Thymus (tissue), 11 donors: ENCODE results near the gene ZNF747. TPM values are rescaled to one million over a fixed set of nuclear protein-coding genes. Genes with fewer than 3 reads are reported as not detected.
A peak's percentile ranks its signal among the peaks of the same experiment; 100 is the strongest.
"Not testable (repeated sequence)": the region's sequence is repeated elsewhere in the genome, so short reads cannot be mapped to it uniquely, and the experiment has no call there.

ENCODE experiments used
- DNase-seq, 9 donors: peaks; one replicate each; pipeline ENCODE4 v3.0.0-alpha.2; 2013; ENCODE audit warnings: low spot score in 9 of 9, low read depth in 6 of 9, missing footprints in 1 of 9
- H3K27ac ChIP-seq, 2 donors: one replicate each; pipeline ENCODE4 v1.5.1; 2013; ENCODE audit warnings: control low read depth in 1 of 2, low read depth in 1 of 2, low read length in 1 of 2, mild to moderate bottlenecking in 1 of 2, moderate library complexity in 1 of 2
- H3K27me3 ChIP-seq, 2 donors: one replicate each; pipeline ENCODE4 v1.5.1; 2013; ENCODE audit warnings: low read length in 1 of 2; ENCODE audit not compliant: control insufficient read depth in 2 of 2, insufficient read depth in 1 of 2
- H3K36me3 ChIP-seq, 2 donors: one replicate each; pipeline ENCODE4 v1.5.1; 2013; ENCODE audit warnings: low read length in 1 of 2, mild to moderate bottlenecking in 1 of 2, moderate library complexity in 1 of 2; ENCODE audit not compliant: control insufficient read depth in 2 of 2, insufficient read depth in 2 of 2
- H3K4me1 ChIP-seq, 2 donors: one replicate each; pipeline ENCODE4 v1.5.1; 2013; ENCODE audit warnings: low read length in 2 of 2; ENCODE audit not compliant: control insufficient read depth in 2 of 2, insufficient read depth in 2 of 2
- H3K4me3 ChIP-seq, 2 donors: one replicate each; pipeline ENCODE4 v1.5.1; 2013; ENCODE audit warnings: low read length in 2 of 2, control low read depth in 1 of 2, mild to moderate bottlenecking in 1 of 2
- H3K9me3 ChIP-seq, 2 donors: one replicate each; pipeline ENCODE4 v1.5.1; 2013; ENCODE audit warnings: low read length in 1 of 2, mild to moderate bottlenecking in 1 of 2; ENCODE audit not compliant: control insufficient read depth in 2 of 2, insufficient read depth in 1 of 2
- WGBS: extraction: QIAGEN DNeasy Blood & Tissue Kit; methylation state at CpG from one replicate; pipeline ENCODE4 v1.1.7; 2013; 5-methylcytosine and 5-hydroxymethylcytosine counted together
- polyA plus RNA-seq: library from polyadenylated mRNA; stranded (reverse); fragments of 200-250 nt; gene quantifications from one replicate; pipeline ENCODE4 v1.2.3, GENCODE V29; 2013
- total RNA-seq: library from RNA; stranded (reverse); fragments of 120-200 nt; gene quantifications from one replicate; pipeline ENCODE4 v1.2.4, GENCODE V29; 2013
- donor health status: healthy.

ZNF747 gene
- total and polyA plus RNA-seq, 2 donors = 7.3 to 9.8 TPM

DNA sequence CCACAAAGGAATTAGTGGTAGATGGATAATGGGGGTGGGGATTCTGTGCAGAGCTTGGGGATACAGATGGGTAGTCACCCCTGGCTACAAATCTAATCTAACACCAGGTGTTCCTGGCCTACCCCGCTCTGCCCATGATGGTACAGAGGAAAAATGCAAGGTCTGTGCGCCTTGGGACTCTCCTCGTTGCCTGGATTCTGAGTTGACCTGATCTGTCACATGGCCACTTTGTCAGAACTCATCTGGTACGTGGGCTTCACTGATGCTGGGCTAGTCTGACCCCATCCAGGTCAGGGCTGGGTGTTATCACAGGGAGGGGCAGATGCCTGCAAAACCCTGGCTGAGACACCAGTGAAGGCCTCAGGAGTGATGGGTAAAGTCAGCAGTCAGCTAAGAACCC, 18.3 kb upstream of the ZNF747 start:
- no peak overlapping the region for H3K27ac ChIP-seq

DNA sequence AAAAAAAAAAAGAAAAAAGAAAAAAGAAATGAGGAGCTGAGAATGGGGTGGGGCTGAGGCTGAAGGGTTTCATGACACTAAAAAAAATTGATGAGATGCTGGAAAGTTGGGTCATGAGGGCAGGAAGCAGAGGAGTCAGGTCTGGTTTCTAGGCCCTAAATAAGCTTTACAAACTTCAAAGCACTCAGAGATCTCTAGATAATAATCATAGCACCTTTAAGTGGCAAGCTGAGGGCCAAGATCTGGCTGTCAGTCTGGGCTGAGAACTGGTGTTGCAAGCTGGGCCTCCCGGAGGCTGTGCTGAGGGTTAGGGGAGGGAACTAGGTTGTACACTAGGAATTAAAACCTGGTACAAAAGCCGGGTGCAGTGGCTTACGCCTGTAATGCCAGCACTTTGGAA, 17.1 kb upstream of the ZNF747 start:
- Histone ChIP-seq H3K4me3 (no peak overlapping the region), H3K36me3 (peaks cover 32 to 41% of the 10 kb centered on the region in 2 donors), H3K27me3 (no peaks in the 10 kb centered on the region), H3K9me3 (peaks cover 0 to 4% of the 10 kb centered on the region in 2 donors), H3K4me1 (peaks cover 4 to 34% of the 10 kb centered on the region in 2 donors), H3K27ac (peak overlapping the region in 1 of 2 donors; percentile 62)
- 66% methylated on average over 3 of the region's 3 CpGs for WGBS
- DNase-seq = peak in 4 of 9 donors; percentile 30 to 71 (median 46)

More for the DNA sequence above, 18.3 kb upstream of the ZNF747 start:
- Histone ChIP-seq H3K36me3 (peaks cover 32 to 41% of the 10 kb centered on the region in 2 donors), H3K4me3 (no peak overlapping the region), H3K4me1 (peaks cover 8 to 43% of the 10 kb centered on the region in 2 donors), H3K9me3 (peaks cover 0 to 4% of the 10 kb centered on the region in 2 donors), H3K27me3 (no peaks in the 10 kb centered on the region)
- 98% methylated on average over 4 of the region's 4 CpGs for WGBS
- DNase-seq = no peak

DNA sequence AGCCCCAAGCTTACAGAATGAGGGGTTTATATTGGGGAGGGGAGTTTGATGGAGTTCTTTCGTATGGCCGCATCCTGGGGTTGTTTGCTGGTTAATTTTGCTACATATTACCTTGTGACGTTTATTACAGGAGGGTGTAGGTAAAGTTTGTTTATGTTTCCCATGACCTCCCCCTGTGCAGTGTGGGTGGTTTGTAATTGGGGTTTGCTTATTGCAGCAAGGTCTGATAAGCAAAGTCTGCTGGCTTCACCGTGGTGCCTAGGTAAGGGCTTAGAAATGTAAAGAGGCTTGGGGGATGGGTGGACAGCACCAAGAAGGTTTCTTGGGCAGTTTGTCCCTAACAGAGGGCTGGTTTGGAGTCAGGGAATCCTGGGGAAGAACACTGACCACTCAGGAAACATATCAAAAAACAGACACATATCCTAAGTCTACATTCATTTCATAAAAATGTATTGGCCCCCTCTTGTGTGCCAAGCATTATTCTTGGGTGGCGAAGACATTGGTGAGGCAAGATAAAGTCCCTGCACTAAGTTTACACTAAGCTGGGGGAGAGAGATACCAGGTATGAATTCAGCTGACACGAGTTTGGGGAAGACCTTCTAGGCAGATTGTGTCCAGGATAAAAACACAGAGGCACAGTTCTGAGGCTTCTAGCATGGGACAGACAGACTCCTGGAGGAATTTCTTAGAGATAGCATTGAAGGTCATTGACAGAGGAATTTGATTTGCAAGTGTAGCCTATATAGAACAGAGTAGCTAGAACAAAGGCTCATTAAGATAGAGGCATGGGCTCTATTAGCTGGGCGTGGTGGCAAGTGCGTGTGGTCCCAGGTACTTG, 14.0 kb upstream of the ZNF747 start:
- Histone ChIP-seq H3K27me3 (no peaks in the 10 kb centered on the region), H3K4me1 (peaks cover 4 to 25% of the 10 kb centered on the region in 2 donors), H3K9me3 (peaks cover 0 to 4% of the 10 kb centered on the region in 2 donors), H3K36me3 (peaks cover 10 to 12% of the 10 kb centered on the region in 2 donors), H3K4me3 (no peak overlapping the region), H3K27ac (no peak overlapping the region)
- WGBS = 95% methylated on average over 8 of the region's 8 CpGs
- no peak for DNase-seq

DNA sequence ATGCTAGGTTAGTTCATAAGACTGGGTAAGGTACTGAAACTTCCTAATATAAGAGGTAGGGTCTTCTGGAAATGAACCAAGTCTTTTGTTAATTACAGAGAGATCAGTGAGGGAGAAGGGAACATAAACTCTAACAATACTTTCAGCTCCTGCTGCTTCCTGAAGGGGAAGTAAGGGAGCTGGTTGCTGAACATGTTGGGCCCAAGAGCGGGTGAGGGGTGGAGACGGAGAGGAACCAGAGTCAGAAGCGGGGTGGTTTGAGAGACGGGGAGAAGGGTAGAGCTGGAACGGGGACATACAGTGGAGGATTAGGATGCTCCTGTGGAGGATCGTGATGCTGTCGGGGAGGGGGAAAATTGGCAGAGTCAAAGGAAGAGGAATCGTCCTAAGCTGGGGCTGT, 11.5 kb upstream of the ZNF747 start:
- Histone ChIP-seq H3K27ac (no peak overlapping the region), H3K27me3 (no peaks in the 10 kb centered on the region), H3K4me1 (peaks cover 0 to 2% of the 10 kb centered on the region in 2 donors), H3K9me3 (no peaks in the 10 kb centered on the region), H3K4me3 (no peak overlapping the region), H3K36me3 (no peaks in the 10 kb centered on the region)
- no peak for DNase-seq
- 80% methylated on average over 8 of the region's 8 CpGs for WGBS

DNA sequence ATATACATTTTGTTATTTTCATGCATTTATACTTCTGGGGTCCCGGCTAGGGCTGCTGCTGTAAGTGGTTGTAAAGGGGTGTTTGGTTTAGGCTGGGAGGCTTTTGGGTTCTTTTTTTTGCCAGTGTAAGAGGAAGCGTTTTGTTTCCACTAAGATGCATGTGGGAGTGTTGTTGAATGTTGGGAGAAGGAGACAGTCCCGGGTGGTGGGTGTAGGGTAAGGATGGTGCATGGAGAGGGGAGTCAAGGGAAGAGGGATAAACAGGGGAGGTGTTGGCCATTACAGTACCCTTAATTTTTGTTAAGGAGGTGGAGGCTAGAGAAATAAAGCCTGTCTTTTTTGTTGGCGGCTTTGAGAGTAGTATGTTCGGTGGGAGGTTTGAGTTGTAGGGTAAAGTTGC, 8.4 kb upstream of the ZNF747 start:
- WGBS = 97% methylated on average over 5 of the region's 5 CpGs
- no peaks in the 10 kb centered on the region for H3K4me1 ChIP-seq

DNA sequence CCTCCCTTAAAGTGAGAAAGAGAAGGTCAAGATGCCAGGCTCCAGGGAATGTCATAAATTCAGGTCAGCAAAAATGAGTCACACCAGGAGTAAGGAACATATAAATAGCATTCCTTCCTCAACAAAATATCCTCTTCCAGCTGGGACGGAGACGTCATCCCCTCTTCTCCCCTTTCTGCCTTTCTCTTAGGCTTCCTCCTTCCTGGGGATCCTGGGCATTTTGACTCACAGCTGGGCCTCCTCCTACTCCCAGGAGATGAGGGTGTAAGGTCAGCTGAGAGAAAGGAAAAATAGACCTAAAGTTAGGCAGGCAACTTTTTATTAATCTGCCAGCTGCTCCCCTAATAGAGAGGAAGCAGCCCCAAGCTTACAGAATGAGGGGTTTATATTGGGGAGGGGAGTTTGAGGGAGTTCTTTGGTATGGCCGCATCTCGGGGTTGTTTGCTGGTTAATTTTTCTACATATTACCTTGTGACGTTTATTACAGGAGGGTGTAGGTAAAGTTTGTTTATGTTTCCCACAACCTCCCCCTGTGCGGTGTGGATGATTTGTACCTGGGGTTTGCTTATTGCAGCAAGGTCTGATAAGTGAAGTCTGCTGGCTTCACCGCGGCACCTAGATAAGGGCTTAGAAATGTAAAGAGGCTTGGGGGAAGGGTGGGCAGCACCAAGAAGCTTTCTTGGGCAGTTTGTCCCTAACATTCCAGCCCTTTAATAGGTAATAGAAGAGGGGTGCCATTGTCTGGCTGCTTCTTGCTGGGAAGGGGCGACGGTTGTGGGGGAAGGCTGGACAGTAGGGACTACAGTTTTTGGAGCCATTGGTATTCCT, 7.1 kb upstream of the ZNF747 start:
- DNase-seq = no peak
- Histone ChIP-seq H3K4me3 (no peak overlapping the region), H3K27ac (no peak overlapping the region), H3K36me3 (peaks cover 7 to 8% of the 10 kb centered on the region in 2 donors), H3K4me1 (peaks cover 0 to 3% of the 10 kb centered on the region in 2 donors), H3K27me3 (no peaks in the 10 kb centered on the region), H3K9me3 (no peaks in the 10 kb centered on the region)
- WGBS = 97% methylated on average over 10 of the region's 10 CpGs

More for the DNA sequence above, 8.4 kb upstream of the ZNF747 start:
- Histone ChIP-seq H3K4me3 (no peak overlapping the region), H3K36me3 (peaks cover 6 to 7% of the 10 kb centered on the region in 2 donors), H3K27me3 (no peaks in the 10 kb centered on the region), H3K27ac (no peak overlapping the region), H3K9me3 (no peaks in the 10 kb centered on the region)
- DNase-seq = no peak

DNA sequence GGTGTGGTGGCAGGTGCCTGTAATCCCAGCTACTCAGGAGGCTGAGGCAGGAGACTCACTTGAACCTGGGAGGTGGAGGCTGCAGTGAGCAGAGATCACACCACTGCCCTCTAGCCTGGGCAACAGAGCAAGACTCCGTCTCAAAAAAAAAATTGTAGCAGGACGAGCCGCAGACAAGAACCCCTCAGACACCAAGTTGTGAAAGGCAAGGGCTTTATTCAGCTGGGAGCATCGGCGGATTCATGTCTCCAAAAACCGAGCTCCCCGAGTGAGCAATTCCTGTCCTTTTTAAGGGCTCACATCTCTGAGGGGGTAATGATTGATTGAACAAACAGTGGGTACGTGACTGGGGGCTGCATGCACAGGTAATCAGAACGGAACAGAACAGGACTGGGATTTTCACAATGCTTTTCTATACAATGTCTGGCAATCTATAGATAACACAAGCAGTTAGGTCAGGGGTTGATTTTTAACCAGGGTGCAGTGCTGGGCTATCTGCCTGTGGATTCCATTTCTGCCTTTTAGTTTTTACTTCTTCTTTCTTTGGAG, 6.3 kb upstream of the ZNF747 start:
- not testable (repeated sequence) for H3K36me3 ChIP-seq, DNase-seq, H3K27ac ChIP-seq, H3K27me3 ChIP-seq, H3K4me1 ChIP-seq, H3K9me3 ChIP-seq, H3K4me3 ChIP-seq
- 96% methylated on average over 9 of the region's 9 CpGs for WGBS

DNA sequence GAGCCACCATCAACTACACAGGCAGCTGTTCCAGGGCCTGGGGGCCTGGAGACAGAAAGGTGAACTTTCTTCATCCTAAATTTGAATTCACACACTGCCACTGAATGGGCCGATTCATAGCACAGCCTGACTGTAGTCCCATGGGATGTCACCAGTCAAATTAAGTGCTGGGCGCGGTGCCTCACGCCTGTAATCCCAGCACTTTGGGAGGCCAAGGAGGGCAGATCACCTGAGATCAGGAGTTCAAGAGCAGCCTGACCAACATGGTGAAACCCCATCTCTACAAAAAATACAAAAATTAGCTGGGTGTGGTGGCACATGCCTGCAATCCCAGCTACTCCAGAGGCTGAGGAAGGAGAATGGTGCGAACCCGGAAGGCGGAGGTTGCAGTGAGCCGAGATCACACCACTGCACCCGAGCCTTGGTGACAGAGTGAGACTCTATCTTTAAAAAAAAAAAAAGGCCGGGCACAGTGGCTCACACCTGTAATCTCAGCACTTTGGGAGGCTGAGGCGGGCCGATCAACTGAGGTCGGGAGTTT, 5.4 kb upstream of the ZNF747 start:
- H3K4me1 ChIP-seq = peaks cover 3 to 17% of the 10 kb centered on the region in 2 donors
- H3K27ac ChIP-seq, H3K27me3 ChIP-seq, H3K36me3 ChIP-seq, DNase-seq, H3K4me3 ChIP-seq, H3K9me3 ChIP-seq: not testable (repeated sequence)
- WGBS = 97% methylated on average over 13 of the region's 13 CpGs
